CD14-positive monocyte (primary cell): ENCODE results near the gene C22orf39. TPM values are rescaled to one million over a fixed set of nuclear protein-coding genes. Genes with fewer than 3 reads are reported as not detected.

Experiments
- DNase-seq, 3 donors: peaks; one replicate each; pipeline ENCODE4 v3.0.0-alpha.2; 2011 to 2022
- H2AFZ ChIP-seq: 2 replicates; pipeline ENCODE4 v1.6.0; 2012; ENCODE audit warnings: mild to moderate bottlenecking, low read depth, low read length, inconsistent platforms; ENCODE audit not compliant: insufficient read depth, poor library complexity, severe bottlenecking
- H3K27ac ChIP-seq, 2 donors: 1 replicate in 1 of 2; 2 replicates in 1 of 2; pipeline ENCODE4 v1.5.1; 2012 to 2013; ENCODE audit warnings: low read length in 2 of 2, control low read depth in 1 of 2, inconsistent platforms in 1 of 2, low read depth in 1 of 2, mild to moderate bottlenecking in 1 of 2
- H3K27me3 ChIP-seq, 2 donors: one replicate each; pipeline versions ENCODE4 v1.6.0 to v1.6.1; 2011 to 2013; ENCODE audit warnings: low read length in 2 of 2; ENCODE audit not compliant: control insufficient read depth in 2 of 2, insufficient read depth in 2 of 2
- H3K36me3 ChIP-seq, 2 donors: replicated peaks in 1 of 2; 1 replicate in 1 of 2; 2 replicates in 1 of 2; pipeline versions ENCODE4 v1.5.1 to v1.6.1; 2012 to 2013; ENCODE audit warnings: low read length in 2 of 2, control low read depth in 1 of 2, inconsistent platforms in 1 of 2, mild to moderate bottlenecking in 1 of 2; ENCODE audit not compliant: insufficient read depth in 2 of 2, control insufficient read depth in 1 of 2
- H3K4me1 ChIP-seq, 2 donors: 1 replicate in 1 of 2; 2 replicates in 1 of 2; pipeline versions ENCODE4 v1.5.1 to v1.6.1; 2012 to 2013; ENCODE audit warnings: low read length in 2 of 2, control low read depth in 1 of 2, inconsistent platforms in 1 of 2, mild to moderate bottlenecking in 1 of 2, moderate library complexity in 1 of 2; ENCODE audit not compliant: insufficient read depth in 2 of 2, control insufficient read depth in 1 of 2
- H3K4me2 ChIP-seq: replicated peaks from 2 replicates; pipeline ENCODE3; 2012; ENCODE audit warnings: low read length, moderate library complexity, mild to moderate bottlenecking; ENCODE audit not compliant: poor library complexity, severe bottlenecking; ENCODE audit errors: extremely low read depth
- H3K4me3 ChIP-seq, 3 experiments: fragments of 200-600 bp in 1 of 3; sonication (generic) in 1 of 3; replicated peaks in 1 of 3; 1 replicate in 2 of 3; 2 replicates in 1 of 3; pipeline ENCODE4 v1.5.1; 2011 to 2013; ENCODE audit warnings: low read length in 3 of 3, mild to moderate bottlenecking in 3 of 3, control low read depth in 2 of 3, low read depth in 2 of 3, inconsistent platforms in 1 of 3, moderate library complexity in 1 of 3
- H3K79me2 ChIP-seq: 2 replicates; pipeline ENCODE4 v1.6.0; 2012; ENCODE audit warnings: mild to moderate bottlenecking, control low read depth, inconsistent platforms, low read length, moderate library complexity; ENCODE audit not compliant: insufficient read depth
- H3K9ac ChIP-seq: 2 replicates; pipeline ENCODE4 v1.6.0; 2017; ENCODE audit warnings: low read length, mild to moderate bottlenecking; ENCODE audit not compliant: insufficient read depth, poor library complexity, severe bottlenecking
- H3K9me3 ChIP-seq, 2 donors: replicated peaks in 1 of 2; 1 replicate in 1 of 2; 2 replicates in 1 of 2; pipeline versions ENCODE4 v1.5.1 to v1.6.1; 2012 to 2013; ENCODE audit warnings: low read length in 2 of 2, control low read depth in 1 of 2; ENCODE audit not compliant: control insufficient read depth in 1 of 2, insufficient read depth in 1 of 2
- H4K20me1 ChIP-seq: 2 replicates; pipeline ENCODE4 v1.6.0; 2012; ENCODE audit warnings: mild to moderate bottlenecking, low read length, control low read depth, moderate library complexity; ENCODE audit not compliant: insufficient read depth
- H3K27ac Mint-ChIP-seq, 7 donors: one replicate each; pipeline ENCODE4 v1.8.0; 2020; ENCODE audit warnings: mild to moderate bottlenecking in 7 of 7, mixed read lengths in 7 of 7, moderate library complexity in 6 of 7, inconsistent platforms in 2 of 7
- H3K27me3 Mint-ChIP-seq, 3 donors: one replicate each; pipeline ENCODE4 v1.8.0; 2021 to 2022; ENCODE audit warnings: low read depth in 3 of 3, mild to moderate bottlenecking in 3 of 3, mixed read lengths in 3 of 3, moderate library complexity in 3 of 3, inconsistent platforms in 1 of 3
- H3K36me3 Mint-ChIP-seq, 2 donors: one replicate each; pipeline ENCODE4 v1.8.0; 2020; ENCODE audit warnings: mixed read lengths in 2 of 2, inconsistent platforms in 1 of 2, mild to moderate bottlenecking in 1 of 2
- H3K4me1 Mint-ChIP-seq: one replicate; pipeline ENCODE4 v1.8.0; 2020; ENCODE audit warnings: mild to moderate bottlenecking, mixed read lengths
- H3K4me3 Mint-ChIP-seq, 2 donors: one replicate each; pipeline ENCODE4 v1.8.0; 2020; ENCODE audit warnings: mild to moderate bottlenecking in 2 of 2, mixed read lengths in 2 of 2, moderate library complexity in 1 of 2
- H3K9me3 Mint-ChIP-seq, 7 donors: one replicate each; pipeline ENCODE4 v1.8.0; 2020 to 2022; ENCODE audit warnings: mixed read lengths in 7 of 7, mild to moderate bottlenecking in 6 of 7, moderate library complexity in 6 of 7, inconsistent platforms in 2 of 7
- WGBS: methylation state at CpG from one replicate; pipeline ENCODE4 v1.1.5; 2013; ENCODE audit warnings: missing lambda C conversion rate; ENCODE audit not compliant: insufficient coverage; 5-methylcytosine and 5-hydroxymethylcytosine counted together
- intact Hi-C, 2 donors: fragments of 100-400 bp; cut with micrococcal nuclease; formaldehyde crosslinking; loops; one replicate each; pipeline versions ENCODE4 v1.15.0 to v1.15.1; 2023
- polyA plus RNA-seq, 3 donors: library from polyadenylated mRNA; depleted of rRNA in 1 of 3; unstranded in 2 of 3; stranded (reverse) in 1 of 3; fragments of 300-500 nt in 2 of 3; fragments of >200 nt in 1 of 3; fragmentation: Illumina TruSeq in 2 of 3; gene quantifications; 1 replicate in 2 of 3; 2 replicates in 1 of 3; pipeline ENCODE4 v1.2.3, GENCODE V29; 2012 to 2021
- TF ChIP-seq, protein P1 (sequence below): fragments of 200-600 bp; IDR thresholded peaks from one replicate; pipeline ENCODE4 v1.8.0; 2022; ENCODE audit warnings: antibody characterized with exemption, mild to moderate bottlenecking

Gene C22orf39
- polyA plus RNA-seq, 3 donors, result 21.2 to 40.3 (median 38.4) TPM

DNA sequence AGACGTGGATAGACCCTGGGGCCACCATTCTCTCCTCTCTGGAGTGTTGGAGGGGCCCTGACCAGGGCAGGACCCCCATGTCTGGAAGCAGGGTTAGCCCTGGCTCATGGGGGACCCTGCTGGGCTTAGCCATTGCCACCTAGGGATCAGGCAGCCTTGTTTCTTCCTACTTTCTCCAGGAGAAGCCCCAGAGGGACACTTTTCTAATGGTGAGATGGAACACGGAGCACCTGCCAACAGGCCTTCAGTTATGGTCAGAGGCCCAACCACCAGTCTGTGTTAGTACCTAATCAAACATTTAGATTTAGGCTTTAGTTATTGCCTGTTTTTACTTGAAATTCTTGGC lies 1.9 kb upstream of the C22orf39 start:
- Histone ChIP-seq H3K4me3 (no peak overlapping the region), H4K20me1 (peaks cover 12% of the 10 kb centered on the region), H3K79me2 (peaks cover 33% of the 10 kb centered on the region), H3K27me3 (no peaks in the 10 kb centered on the region), H2AFZ (no peak overlapping the region), H3K4me2 (no peak overlapping the region), H3K27ac (no peak overlapping the region), H3K9ac (no peak overlapping the region), H3K36me3 (peaks cover 32 to 49% of the 10 kb centered on the region in 2 donors), H3K9me3 (no peaks in the 10 kb centered on the region), H3K4me1 (peaks cover 16 to 26% of the 10 kb centered on the region in 2 donors)
- Mint-ChIP-seq H3K4me1 (peaks cover 23% of the 10 kb centered on the region), H3K27ac (peak overlapping the region in 1 of 7 donors; percentile 21), H3K4me3 (no peak overlapping the region), H3K9me3 (peaks cover 0 to 1% (median 0%) of the 10 kb centered on the region in 7 donors), H3K27me3 (no peaks in the 10 kb centered on the region), H3K36me3 (peaks cover 45 to 50% of the 10 kb centered on the region in 2 donors)
- 75% methylated on average over 1 of the region's 2 CpGs for WGBS
- TF ChIP-seq, protein P1, sequence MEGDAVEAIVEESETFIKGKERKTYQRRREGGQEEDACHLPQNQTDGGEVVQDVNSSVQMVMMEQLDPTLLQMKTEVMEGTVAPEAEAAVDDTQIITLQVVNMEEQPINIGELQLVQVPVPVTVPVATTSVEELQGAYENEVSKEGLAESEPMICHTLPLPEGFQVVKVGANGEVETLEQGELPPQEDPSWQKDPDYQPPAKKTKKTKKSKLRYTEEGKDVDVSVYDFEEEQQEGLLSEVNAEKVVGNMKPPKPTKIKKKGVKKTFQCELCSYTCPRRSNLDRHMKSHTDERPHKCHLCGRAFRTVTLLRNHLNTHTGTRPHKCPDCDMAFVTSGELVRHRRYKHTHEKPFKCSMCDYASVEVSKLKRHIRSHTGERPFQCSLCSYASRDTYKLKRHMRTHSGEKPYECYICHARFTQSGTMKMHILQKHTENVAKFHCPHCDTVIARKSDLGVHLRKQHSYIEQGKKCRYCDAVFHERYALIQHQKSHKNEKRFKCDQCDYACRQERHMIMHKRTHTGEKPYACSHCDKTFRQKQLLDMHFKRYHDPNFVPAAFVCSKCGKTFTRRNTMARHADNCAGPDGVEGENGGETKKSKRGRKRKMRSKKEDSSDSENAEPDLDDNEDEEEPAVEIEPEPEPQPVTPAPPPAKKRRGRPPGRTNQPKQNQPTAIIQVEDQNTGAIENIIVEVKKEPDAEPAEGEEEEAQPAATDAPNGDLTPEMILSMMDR, result no peak
- DNase-seq, result no peak
- intact Hi-C loops, result no loop called here

DNA sequence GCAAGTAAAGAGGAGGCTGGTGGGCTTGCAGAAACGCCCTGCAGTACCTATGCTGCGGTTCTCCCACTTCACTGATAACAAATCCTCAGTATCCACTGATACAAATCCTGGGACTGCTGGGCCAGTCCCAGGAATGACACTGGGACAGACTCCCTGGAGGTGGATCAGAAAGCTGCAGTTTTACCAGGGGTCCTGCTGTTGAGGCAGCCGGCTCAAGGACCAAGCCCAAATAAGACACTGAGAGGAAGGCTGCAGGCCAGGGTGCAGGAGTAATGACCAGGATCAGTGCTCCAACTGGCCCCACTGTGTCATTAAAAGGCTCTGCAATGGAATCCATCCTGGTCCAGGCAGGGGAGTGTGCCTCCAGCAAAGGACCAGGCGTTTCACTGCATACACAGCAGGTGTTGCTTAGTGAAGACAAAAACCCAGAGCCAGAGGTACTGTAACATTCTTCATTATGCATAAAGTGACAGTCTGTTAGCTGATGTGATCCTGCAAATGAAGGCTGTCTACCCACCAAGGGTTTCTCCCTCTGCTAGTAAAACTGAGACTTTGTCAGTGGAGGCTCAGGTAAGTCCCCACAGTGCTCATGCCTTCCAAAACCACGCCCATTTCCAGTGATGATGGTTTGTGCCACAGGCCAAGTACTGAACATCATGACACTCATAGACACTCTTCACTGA lies 1.4 kb upstream of the C22orf39 start:
- 94% methylated on average over 3 of the region's 5 CpGs for WGBS

More for the DNA sequence above, 1.4 kb upstream of the C22orf39 start:
- H3K4me1 ChIP-seq, result peaks cover 16 to 26% of the 10 kb centered on the region in 2 donors
- TF ChIP-seq, protein P1, result no peak
- H4K20me1 ChIP-seq, result peaks cover 18% of the 10 kb centered on the region
- peaks cover 44 to 50% of the 10 kb centered on the region in 2 donors for H3K36me3 Mint-ChIP-seq
- no peaks in the 10 kb centered on the region for H3K27me3 ChIP-seq
- H3K4me1 Mint-ChIP-seq, result peaks cover 23% of the 10 kb centered on the region
- no peak for DNase-seq
- no peak overlapping the region for H3K4me2 ChIP-seq
- H3K9ac ChIP-seq, result no peak overlapping the region
- H2AFZ ChIP-seq, result no peak overlapping the region
- no peak overlapping the region for H3K27ac Mint-ChIP-seq
- peaks cover 0 to 1% (median 0%) of the 10 kb centered on the region in 7 donors for H3K9me3 Mint-ChIP-seq
- no peak overlapping the region for H3K4me3 ChIP-seq
- no peaks in the 10 kb centered on the region for H3K9me3 ChIP-seq
- peaks cover 32 to 49% of the 10 kb centered on the region in 2 donors for H3K36me3 ChIP-seq
- no peak overlapping the region for H3K27ac ChIP-seq
- no peaks in the 10 kb centered on the region for H3K27me3 Mint-ChIP-seq
- H3K79me2 ChIP-seq, result peaks cover 38% of the 10 kb centered on the region
- intact Hi-C loops, result no loop called here
- H3K4me3 Mint-ChIP-seq, result no peak overlapping the region
